Measurements from ENCODE around the gene PYGM.

The PYGM gene

DNA sequence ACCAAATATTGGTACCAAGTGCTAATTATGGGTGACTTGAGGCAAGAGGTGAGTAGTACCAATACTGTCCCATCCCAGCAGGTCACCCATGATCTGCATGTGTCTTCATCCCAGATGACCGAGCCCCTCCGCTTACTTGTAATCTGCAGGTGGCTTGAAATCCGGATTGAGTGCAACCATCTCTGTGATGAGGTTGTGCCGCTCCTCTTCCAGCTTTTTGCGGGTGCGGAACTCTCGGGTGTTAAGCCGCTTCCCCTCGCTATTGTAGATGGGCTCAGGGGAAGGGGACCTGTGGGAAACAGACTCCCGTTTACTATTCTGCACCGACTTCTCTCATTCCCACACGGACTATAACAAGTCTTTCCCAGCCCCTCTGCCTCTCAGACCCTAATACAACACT is 10.3 kb upstream of the PYGM start:
- TF ChIP-seq FOXP2 (optimal IDR thresholded peaks at IDR 0.05; ENCODE audit: borderline replicate concordance, extremely low read depth, extremely low read length, insufficient read depth) (no peak), POLR2AphosphoS5 (IDR thresholded peaks at IDR 0.05; ENCODE audit: low read depth, low read length) (no peak), SIN3A (IDR thresholded peaks at IDR 0.05; ENCODE audit: borderline replicate concordance, insufficient read depth, low read length) (no peak), TAF1 (IDR thresholded peaks at IDR 0.05; ENCODE audit: borderline replicate concordance, insufficient read depth, low read length) (no peak)
- TF ChIP-seq, protein P1, sequence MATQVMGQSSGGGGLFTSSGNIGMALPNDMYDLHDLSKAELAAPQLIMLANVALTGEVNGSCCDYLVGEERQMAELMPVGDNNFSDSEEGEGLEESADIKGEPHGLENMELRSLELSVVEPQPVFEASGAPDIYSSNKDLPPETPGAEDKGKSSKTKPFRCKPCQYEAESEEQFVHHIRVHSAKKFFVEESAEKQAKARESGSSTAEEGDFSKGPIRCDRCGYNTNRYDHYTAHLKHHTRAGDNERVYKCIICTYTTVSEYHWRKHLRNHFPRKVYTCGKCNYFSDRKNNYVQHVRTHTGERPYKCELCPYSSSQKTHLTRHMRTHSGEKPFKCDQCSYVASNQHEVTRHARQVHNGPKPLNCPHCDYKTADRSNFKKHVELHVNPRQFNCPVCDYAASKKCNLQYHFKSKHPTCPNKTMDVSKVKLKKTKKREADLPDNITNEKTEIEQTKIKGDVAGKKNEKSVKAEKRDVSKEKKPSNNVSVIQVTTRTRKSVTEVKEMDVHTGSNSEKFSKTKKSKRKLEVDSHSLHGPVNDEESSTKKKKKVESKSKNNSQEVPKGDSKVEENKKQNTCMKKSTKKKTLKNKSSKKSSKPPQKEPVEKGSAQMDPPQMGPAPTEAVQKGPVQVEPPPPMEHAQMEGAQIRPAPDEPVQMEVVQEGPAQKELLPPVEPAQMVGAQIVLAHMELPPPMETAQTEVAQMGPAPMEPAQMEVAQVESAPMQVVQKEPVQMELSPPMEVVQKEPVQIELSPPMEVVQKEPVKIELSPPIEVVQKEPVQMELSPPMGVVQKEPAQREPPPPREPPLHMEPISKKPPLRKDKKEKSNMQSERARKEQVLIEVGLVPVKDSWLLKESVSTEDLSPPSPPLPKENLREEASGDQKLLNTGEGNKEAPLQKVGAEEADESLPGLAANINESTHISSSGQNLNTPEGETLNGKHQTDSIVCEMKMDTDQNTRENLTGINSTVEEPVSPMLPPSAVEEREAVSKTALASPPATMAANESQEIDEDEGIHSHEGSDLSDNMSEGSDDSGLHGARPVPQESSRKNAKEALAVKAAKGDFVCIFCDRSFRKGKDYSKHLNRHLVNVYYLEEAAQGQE (IDR thresholded peaks at IDR 0.05; ENCODE audit: insufficient read depth in 1 of 2, low read depth in 2 of 2, low read length in 2 of 2) = no peak

DNA sequence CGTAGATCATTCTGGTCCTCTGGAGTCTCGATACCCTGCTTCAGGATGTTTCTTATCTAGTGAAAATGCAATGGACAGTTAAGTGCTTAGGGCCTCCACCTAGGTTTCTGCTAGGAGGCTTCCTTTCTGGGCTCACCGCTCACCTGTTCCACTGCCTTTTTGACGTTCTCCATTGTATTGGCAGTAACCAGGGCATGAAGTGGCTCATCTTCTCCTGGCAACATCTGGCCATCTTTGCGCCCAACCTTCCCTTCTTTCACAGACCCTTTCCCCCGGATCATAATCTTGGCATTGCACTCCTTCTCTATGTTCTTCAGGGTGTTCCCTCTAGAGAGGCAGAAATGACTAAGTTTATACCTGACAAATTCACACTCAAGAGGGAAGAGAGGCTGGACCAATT is 9.5 kb upstream of the PYGM start:
- TF ChIP-seq, protein P1 (IDR thresholded peaks at IDR 0.05; ENCODE audit: insufficient read depth in 1 of 2, low read depth in 2 of 2, low read length in 2 of 2) = no peak
- TF ChIP-seq FOXP2 (optimal IDR thresholded peaks at IDR 0.05; ENCODE audit: borderline replicate concordance, extremely low read depth, extremely low read length, insufficient read depth) = no peak
- no peak for TF ChIP-seq POLR2AphosphoS5 (IDR thresholded peaks at IDR 0.05; ENCODE audit: low read depth, low read length)
- no peak for TF ChIP-seq SIN3A (IDR thresholded peaks at IDR 0.05; ENCODE audit: borderline replicate concordance, insufficient read depth, low read length)
- TF ChIP-seq TAF1 (IDR thresholded peaks at IDR 0.05; ENCODE audit: borderline replicate concordance, insufficient read depth, low read length) = no peak

DNA sequence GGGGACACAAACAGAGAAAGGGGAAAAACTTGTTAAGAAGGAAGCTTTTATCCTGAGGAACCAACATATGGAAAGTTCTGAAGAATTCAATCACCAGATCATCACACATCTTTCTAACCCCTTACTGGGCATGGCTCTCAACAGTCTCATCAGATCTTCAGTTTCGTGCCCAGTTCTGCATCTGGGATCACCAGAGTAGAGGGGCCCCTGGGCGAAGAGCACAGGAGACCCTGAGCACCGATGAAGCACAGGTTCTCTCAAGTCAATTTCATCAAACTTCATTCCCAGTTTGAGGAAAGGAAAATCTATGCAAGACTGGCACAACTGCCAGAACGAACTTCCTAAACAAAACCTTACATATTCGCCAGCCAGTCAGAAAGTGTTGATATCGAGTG is 8.5 kb upstream of the PYGM start:
- no peak for TF ChIP-seq FOXP2 (optimal IDR thresholded peaks at IDR 0.05; ENCODE audit: borderline replicate concordance, extremely low read depth, extremely low read length, insufficient read depth)

DNA sequence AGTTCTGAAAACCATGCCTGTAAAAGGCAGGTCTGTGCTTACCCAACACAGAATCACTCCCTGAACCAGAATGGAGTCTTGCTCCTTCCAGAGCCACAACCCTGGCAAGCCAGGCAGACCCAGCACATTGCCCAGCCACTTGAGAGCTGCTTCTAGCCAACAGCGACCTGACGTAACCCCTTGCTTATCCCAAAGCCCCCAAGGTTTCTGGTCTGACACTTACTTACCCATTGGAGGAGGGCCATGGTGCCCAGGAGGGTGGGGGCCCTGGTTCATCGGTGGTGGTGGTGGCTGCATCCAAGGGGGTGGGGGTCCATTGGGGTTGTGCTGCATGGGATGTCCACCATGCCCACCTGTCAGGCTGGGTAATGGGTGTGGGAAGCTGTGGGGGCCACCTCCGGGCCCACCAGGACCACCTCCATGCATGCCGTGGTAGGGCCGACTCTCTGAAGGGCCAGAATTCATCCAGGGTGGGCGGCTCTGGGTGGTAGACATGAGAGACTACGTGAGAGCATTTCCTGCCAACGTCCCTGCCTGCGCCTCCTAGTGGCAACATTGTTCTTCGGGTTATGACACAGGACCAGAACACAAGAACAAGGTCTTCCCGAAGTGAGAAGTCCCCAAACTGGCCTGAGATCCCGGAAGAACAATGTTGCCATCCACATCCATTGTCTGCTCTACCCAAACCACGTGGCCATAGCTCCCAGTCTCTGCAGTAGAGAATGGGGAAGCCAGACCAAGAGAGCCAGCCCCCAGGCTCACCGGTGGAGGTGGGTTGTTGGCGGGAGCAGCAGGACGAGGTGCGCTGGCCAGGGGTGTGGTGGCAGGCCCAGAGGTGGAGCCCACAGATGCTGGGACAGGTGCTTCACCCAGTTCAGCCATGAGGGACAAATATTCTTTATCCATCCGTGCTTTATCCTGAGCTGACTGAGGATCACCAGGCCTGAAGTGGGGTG is 7.8 kb upstream of the PYGM start:
- TF ChIP-seq FOXP2 (optimal IDR thresholded peaks at IDR 0.05; ENCODE audit: borderline replicate concordance, extremely low read depth, extremely low read length, insufficient read depth) (no peak), TAF1 (IDR thresholded peaks at IDR 0.05; ENCODE audit: borderline replicate concordance, insufficient read depth, low read length) (no peak), POLR2AphosphoS5 (IDR thresholded peaks at IDR 0.05; ENCODE audit: low read depth, low read length) (no peak; the same call in 1 of the 2 replicates), SIN3A (IDR thresholded peaks at IDR 0.05; ENCODE audit: borderline replicate concordance, insufficient read depth, low read length) (no peak)
- TF ChIP-seq, protein P1 (IDR thresholded peaks at IDR 0.05; ENCODE audit: insufficient read depth in 1 of 2, low read depth in 2 of 2, low read length in 2 of 2) = no peak

DNA sequence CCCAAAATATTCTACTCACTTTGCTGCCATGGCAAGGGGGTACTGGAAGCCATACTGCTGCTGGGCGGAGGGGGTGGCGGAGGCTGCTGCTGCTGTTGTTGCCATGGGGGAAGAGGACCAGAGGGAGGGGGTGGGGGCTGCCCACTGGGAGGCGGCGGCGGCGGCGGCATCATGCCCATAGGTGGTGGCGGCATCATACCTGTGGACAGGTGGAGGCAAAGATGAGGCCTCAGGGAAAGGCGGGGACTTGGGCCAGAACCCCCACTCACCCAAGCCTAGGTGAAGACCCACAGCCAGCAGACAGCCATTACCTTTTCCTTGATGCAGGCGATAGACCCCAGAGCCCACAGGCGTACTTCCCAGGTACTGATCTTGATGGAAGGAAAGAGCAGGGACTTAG is 7.1 kb upstream of the PYGM start:
- TF ChIP-seq POLR2AphosphoS5 (IDR thresholded peaks at IDR 0.05; ENCODE audit: low read depth, low read length) (no peak; the same call in 1 of the 2 replicates), SIN3A (IDR thresholded peaks at IDR 0.05; ENCODE audit: borderline replicate concordance, insufficient read depth, low read length) (no peak), FOXP2 (optimal IDR thresholded peaks at IDR 0.05; ENCODE audit: borderline replicate concordance, extremely low read depth, extremely low read length, insufficient read depth) (no peak), TAF1 (IDR thresholded peaks at IDR 0.05; ENCODE audit: borderline replicate concordance, insufficient read depth, low read length) (no peak)
- TF ChIP-seq, protein P1 (IDR thresholded peaks at IDR 0.05; ENCODE audit: insufficient read depth in 1 of 2, low read depth in 2 of 2, low read length in 2 of 2) = no peak

Measured in PFSK-1 (cell line).